MCF 10A (cell line): ENCODE data around the gene HEMGN. TPM values are rescaled to one million over a fixed set of nuclear protein-coding genes. Genes with fewer than 3 reads are reported as not detected.

Experiments
- BruUV-seq: library from RNA; stranded (reverse); fragments of 400-500 nt; replicated peaks from 2 replicates; lab custom pipeline; 2021; lab: Mats Ljungman, UMichigan
- CTCF ChIA-PET: fragments of 300-600 bp; sonication (Branson Sonifier 250); formaldehyde crosslinking; extraction: SDS; loops from one replicate; lab custom pipeline; 2021; ENCODE audit warnings: antibody characterized with exemption, inconsistent platforms; lab: Yijun Ruan, JAX
- POLR2A ChIA-PET: fragments of 300-600, 350-650 bp; sonication (Branson Sonifier 250); formaldehyde crosslinking; extraction: SDS; loops from one replicate; lab custom pipeline; 2020; ENCODE audit warnings: antibody characterized with exemption, inconsistent platforms; lab: Yijun Ruan, JAX
- DNase-seq: peaks from one replicate; pipeline ENCODE4 v3.0.0-alpha.2; 2018; ENCODE audit not compliant: unreplicated experiment
- H3K27ac Mint-ChIP-seq: one replicate; pipeline ENCODE4 v1.8.0; 2022; ENCODE audit warnings: mild to moderate bottlenecking, low read depth, mixed read lengths; ENCODE audit not compliant: unreplicated experiment
- H3K27me3 Mint-ChIP-seq: one replicate; pipeline ENCODE4 v1.8.0; 2022; ENCODE audit warnings: mixed read lengths; ENCODE audit not compliant: insufficient read depth, unreplicated experiment
- H3K36me3 Mint-ChIP-seq: one replicate; pipeline ENCODE4 v1.8.0; 2022; ENCODE audit warnings: mild to moderate bottlenecking, moderate library complexity, mixed read lengths; ENCODE audit not compliant: insufficient read depth, unreplicated experiment
- H3K4me1 Mint-ChIP-seq: one replicate; pipeline ENCODE4 v1.8.0; 2022; ENCODE audit warnings: mixed read lengths; ENCODE audit not compliant: insufficient read depth, unreplicated experiment
- H3K4me3 Mint-ChIP-seq: one replicate; pipeline ENCODE4 v1.8.0; 2022; ENCODE audit warnings: mild to moderate bottlenecking, moderate library complexity, mixed read lengths; ENCODE audit not compliant: unreplicated experiment
- H3K9me3 Mint-ChIP-seq: one replicate; pipeline ENCODE4 v1.8.0; 2022; ENCODE audit warnings: mixed read lengths; ENCODE audit not compliant: unreplicated experiment
- CTCF ChIP-seq: fragments of 200-600 bp; IDR thresholded peaks from one replicate; pipeline ENCODE4 v1.8.0; 2022; ENCODE audit warnings: antibody characterized with exemption, mild to moderate bottlenecking; ENCODE audit not compliant: unreplicated experiment
- intact Hi-C: fragments of 100-400 bp; cut with micrococcal nuclease; formaldehyde crosslinking; loops from 2 replicates; pipeline ENCODE4 v1.14.1; 2022
- total RNA-seq: library from RNA; stranded (reverse); gene quantifications from 2 replicates; pipeline ENCODE4 v1.2.3, GENCODE V29; 2022

Gene HEMGN
- total RNA-seq, 1 experiment from 2014 or later, result not detected

DNA sequence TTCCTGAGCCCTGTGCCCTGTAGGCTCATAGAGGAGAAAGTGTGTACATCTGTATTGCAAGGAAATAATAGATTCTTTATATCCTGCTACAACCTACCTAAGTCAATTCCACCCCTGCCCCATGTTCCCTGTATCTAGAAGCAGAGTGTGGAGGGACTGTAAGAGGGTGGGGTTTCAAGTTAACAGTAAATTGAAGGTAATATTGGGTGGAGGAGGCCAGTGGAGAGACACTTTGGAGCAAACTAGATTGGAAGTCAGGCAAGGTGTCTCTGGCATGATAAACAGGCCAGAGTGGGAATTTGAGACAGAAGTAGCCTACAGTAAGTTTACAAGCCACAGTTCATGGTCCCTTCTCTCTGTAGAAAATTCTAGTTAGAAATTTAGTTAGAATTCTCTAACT lies 2.3 kb upstream of the HEMGN start:
- no peak overlapping the region for H3K4me3 Mint-ChIP-seq
- BruUV-seq, result no TSS peak
- no peak for TF ChIP-seq CTCF
- intact Hi-C loops, result no loop called here
- no peak overlapping the region for H3K27ac Mint-ChIP-seq
- no peaks in the 10 kb centered on the region for H3K9me3 Mint-ChIP-seq
- ChIA-PET POLR2A (interaction anchor here (1.0 to 1.6 kb wide), 2 partner anchors 17 to 19 kb away, joined by 3 to 8 read pairs; partner anchors contain the start of gene TRMO), CTCF (interaction anchor here (1.5 kb wide), 1 partner anchor 15 kb away, joined by 3 read pairs; no protein-coding TSS in a partner anchor)
- no peak for DNase-seq
- no peaks in the 10 kb centered on the region for H3K36me3 Mint-ChIP-seq
- no peaks in the 10 kb centered on the region for H3K4me1 Mint-ChIP-seq
- H3K27me3 Mint-ChIP-seq, result peaks cover 56% of the 10 kb centered on the region

- intact Hi-C loops, result no loop called here
- H3K4me3 Mint-ChIP-seq, result no peak overlapping the region
- no peaks in the 10 kb centered on the region for H3K36me3 Mint-ChIP-seq
- ChIA-PET POLR2A (interaction anchor here (0.6 to 1.2 kb wide), 3 partner anchors 11 to 46 kb away, joined by 3 read pairs; no protein-coding TSS in a partner anchor), CTCF (interaction anchor here (0.6 to 0.9 kb wide), 2 partner anchors 13 to 17 kb away, joined by 3 read pairs; no protein-coding TSS in a partner anchor)
- DNase-seq, result no peak
- H3K27ac Mint-ChIP-seq, result no peak overlapping the region
- no peaks in the 10 kb centered on the region for H3K9me3 Mint-ChIP-seq
- BruUV-seq, result no TSS peak
- H3K4me1 Mint-ChIP-seq, result no peaks in the 10 kb centered on the region
- peaks cover 68% of the 10 kb centered on the region for H3K27me3 Mint-ChIP-seq
- no peak for TF ChIP-seq CTCF
These were observed 974 bp downstream of the HEMGN start for GRCh38 chr9:97936998-97937397.

GRCh38 chr9:97935276-97935675 lies 2.7 kb downstream of the HEMGN start:
- ChIA-PET CTCF (interaction anchor here (1.5 kb wide), 1 partner anchor 11 kb away, joined by 8 read pairs; no protein-coding TSS in a partner anchor), POLR2A (interaction anchor here (0.6 kb wide), 1 partner anchor 134 kb away, joined by 3 read pairs; no protein-coding TSS in a partner anchor)
- BruUV-seq, result no TSS peak
- Mint-ChIP-seq H3K27me3 (peaks cover 68% of the 10 kb centered on the region), H3K27ac (no peak overlapping the region), H3K36me3 (no peaks in the 10 kb centered on the region), H3K4me3 (no peak overlapping the region), H3K9me3 (no peaks in the 10 kb centered on the region), H3K4me1 (no peaks in the 10 kb centered on the region)
- DNase-seq, result no peak
- no peak for TF ChIP-seq CTCF
- intact Hi-C loops, result no loop called here

GRCh38 chr9:97934321-97935115 lies 3.5 kb downstream of the HEMGN start:
- no peaks in the 10 kb centered on the region for H3K4me1 Mint-ChIP-seq
- H3K27me3 Mint-ChIP-seq, result peaks cover 68% of the 10 kb centered on the region
- H3K27ac Mint-ChIP-seq, result no peak overlapping the region
- CTCF ChIA-PET, result interaction anchor here (1.2 to 1.5 kb wide), 2 partner anchors 10 to 11 kb away, joined by 3 to 8 read pairs; no protein-coding TSS in a partner anchor
- intact Hi-C loops, result no loop called here
- TF ChIP-seq CTCF, result no peak
- POLR2A ChIA-PET, result no interaction called here
- no peaks in the 10 kb centered on the region for H3K9me3 Mint-ChIP-seq
- no peak for DNase-seq
- BruUV-seq, result no TSS peak
- H3K36me3 Mint-ChIP-seq, result no peaks in the 10 kb centered on the region
- no peak overlapping the region for H3K4me3 Mint-ChIP-seq
